ENCODE data around the gene PCDHGA8.

- no peak for TF ChIP-seq ZFP37 (tag by site-specific recombination; IDR thresholded peaks at IDR 0.05)
- no peak for TF ChIP-seq GLI2 (tag by site-specific recombination; IDR thresholded peaks at IDR 0.05; ENCODE audit: borderline replicate concordance, low read depth)
- TF ChIP-seq ZNF274 (IDR thresholded peaks at IDR 0.05; ENCODE audit: low read length) = no peak
- no peak for TF ChIP-seq ZNF274 (tag by site-specific recombination; IDR thresholded peaks at IDR 0.05; ENCODE audit: borderline replicate concordance)
- TF ChIP-seq, protein P1, sequence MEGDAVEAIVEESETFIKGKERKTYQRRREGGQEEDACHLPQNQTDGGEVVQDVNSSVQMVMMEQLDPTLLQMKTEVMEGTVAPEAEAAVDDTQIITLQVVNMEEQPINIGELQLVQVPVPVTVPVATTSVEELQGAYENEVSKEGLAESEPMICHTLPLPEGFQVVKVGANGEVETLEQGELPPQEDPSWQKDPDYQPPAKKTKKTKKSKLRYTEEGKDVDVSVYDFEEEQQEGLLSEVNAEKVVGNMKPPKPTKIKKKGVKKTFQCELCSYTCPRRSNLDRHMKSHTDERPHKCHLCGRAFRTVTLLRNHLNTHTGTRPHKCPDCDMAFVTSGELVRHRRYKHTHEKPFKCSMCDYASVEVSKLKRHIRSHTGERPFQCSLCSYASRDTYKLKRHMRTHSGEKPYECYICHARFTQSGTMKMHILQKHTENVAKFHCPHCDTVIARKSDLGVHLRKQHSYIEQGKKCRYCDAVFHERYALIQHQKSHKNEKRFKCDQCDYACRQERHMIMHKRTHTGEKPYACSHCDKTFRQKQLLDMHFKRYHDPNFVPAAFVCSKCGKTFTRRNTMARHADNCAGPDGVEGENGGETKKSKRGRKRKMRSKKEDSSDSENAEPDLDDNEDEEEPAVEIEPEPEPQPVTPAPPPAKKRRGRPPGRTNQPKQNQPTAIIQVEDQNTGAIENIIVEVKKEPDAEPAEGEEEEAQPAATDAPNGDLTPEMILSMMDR (tag by site-specific recombination; IDR thresholded peaks at IDR 0.05) = no peak
- TF ChIP-seq SP3 (tag by site-specific recombination; IDR thresholded peaks at IDR 0.05) = no peak
- TF ChIP-seq ZNF776 (tag by site-specific recombination; IDR thresholded peaks at IDR 0.05; ENCODE audit: borderline replicate concordance) = no peak
These were observed 31.7 kb upstream of the PCDHGA8 start for GRCh38 chr5:141360685-141361084.
